Thyroid gland (tissue), 4 donors: ENCODE results near the gene SIGLEC6.

Experiments used
- CTCF ChIP-seq, 6 experiments: fragments of 200-600 bp in 3 of 6; fragments of 450-650 bp in 3 of 6; sonication (generic) in 3 of 6; IDR thresholded peaks; one replicate each; pipeline ENCODE4 v1.5.1; 2016 to 2019; ENCODE audit warnings: antibody characterized with exemption in 6 of 6, mild to moderate bottlenecking in 2 of 6, inconsistent platforms in 1 of 6, moderate library complexity in 1 of 6
- POLR2A ChIP-seq, 2 donors: fragments of 450-650 bp; IDR thresholded peaks; one replicate each; pipeline ENCODE4 v1.6.1; 2017; ENCODE audit warnings: antibody characterized with exemption in 2 of 2, mild to moderate bottlenecking in 2 of 2, moderate library complexity in 1 of 2

GRCh38 chr19:51479531-51480331 lies 51.7 kb downstream of the SIGLEC6 start:
- TF ChIP-seq POLR2A (IDR thresholded peaks at IDR 0.05) (no peak), CTCF (IDR thresholded peaks at IDR 0.05) (no peak)
